NCI-H187 treated with DMSO at 0.1 percent for 48 hours (cell line): ENCODE measurements around the gene DAO.

Experiments
- DNase-seq: peaks from one replicate; lab custom pipeline; 2025; lab: John Stamatoyannopoulos, UW

The DAO gene

DNA sequence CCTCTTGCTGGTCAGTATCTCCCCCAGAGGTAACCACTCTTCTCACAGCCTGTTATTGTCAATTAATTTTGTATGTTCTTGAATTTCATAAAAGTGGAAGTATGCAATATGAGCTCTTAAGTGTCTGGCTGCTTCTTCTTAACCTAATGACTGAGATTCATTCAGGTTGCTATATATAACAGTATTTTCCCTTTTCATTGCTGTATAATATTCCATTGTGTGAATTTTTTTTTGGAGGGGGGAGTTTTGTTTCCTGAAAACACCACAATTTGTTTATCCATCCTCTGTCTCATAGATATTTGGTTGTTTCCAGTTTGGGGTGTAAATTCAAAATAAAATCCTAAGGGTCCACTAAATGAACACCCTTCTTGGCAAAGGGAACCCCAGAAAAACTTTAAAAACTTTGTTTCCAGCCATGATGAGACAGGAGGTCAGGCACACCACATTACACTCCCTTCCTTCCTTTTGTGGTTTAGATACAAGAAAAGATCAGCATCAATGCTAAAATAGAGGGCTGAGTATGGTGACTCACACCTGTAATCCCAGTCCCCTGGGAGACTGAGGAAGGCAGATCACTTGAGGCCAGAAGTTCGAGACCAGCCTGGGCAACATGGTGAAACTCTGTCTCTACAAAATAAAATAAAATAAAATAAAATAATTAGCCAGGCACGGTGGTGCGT lies 4.1 kb upstream of the DAO start:
- DNase-seq = no peak

DNA sequence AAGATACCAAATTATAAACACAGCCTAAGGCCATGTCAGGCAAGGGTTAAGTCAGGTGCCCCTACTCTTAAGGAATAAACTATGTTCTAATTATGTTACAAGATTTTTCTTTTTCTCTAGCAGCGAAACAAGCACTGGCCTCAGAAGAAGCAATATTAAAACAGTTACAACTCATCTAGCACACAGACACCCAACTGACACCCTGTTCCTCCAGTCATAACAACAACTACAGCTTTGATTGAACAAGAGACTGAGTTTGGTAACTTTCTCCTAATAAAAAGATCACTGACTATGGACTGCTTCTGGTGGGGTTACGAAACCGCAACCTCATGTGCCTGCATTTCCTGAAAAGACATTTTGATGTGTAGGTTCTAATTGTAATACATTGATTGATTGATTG lies 3.3 kb upstream of the DAO start:
- no peak for DNase-seq

DNA sequence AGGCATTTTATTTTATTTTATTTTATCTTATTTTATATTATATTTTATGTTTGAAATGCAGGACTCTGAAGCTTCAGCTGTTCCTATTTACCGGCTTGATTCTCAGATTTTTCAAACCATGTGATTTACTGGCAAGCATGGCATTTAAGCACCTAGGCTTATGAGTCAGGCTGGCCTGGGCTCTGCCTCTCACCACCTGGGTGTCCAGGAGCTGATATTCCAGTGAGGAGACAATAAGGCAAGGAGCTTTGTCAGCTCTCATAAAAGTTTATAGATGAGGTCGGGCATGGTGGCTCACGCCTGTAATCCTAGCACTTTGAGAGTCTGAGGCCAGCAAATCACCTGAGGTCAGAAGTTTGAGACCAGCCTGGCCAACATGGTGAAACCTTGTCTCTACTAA lies 2.1 kb downstream of the DAO start:
- no peak for DNase-seq

DNA sequence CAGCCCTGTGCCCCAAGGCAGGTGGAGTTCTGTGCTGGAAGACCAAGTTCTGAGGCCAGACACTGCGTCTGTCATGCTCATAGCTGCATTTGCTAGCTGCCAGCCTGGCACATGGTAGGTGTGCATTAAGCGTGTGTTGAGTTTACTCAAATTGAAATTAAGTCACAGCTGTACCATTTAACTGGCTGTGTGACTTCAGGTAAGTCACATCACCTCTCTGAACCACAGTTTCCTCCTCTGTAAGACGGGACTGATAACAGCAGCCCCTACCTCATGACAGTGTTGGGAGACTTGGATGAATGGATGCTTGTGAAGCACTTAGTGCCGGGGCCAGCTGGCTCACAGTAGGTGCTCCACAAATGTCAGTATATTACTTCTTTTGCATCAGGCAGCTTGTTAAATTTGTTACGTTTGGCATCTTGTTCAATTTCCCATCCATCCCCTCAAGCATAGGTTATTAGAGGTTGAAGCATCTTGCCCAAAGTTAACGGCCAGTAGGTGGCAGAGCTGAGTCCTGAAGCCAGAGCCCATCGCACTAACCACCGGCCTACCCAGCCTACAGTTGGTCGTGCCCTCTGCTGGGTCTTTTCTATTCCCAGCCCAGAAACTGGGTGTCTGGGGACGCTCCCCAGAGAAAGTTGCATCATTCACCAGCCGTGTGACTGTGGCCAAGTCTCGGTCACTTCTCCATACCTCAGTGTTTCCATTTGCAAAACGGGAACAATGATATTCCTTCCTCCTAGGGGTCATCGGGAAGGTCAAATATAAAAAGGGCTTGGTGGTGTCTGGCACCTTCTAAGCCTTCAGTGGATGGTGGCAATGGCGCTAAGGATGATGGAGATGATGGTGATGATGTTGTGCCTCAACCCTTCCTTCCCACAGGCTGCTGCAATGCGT lies 4.5 kb downstream of the DAO start:
- no peak for DNase-seq

DNA sequence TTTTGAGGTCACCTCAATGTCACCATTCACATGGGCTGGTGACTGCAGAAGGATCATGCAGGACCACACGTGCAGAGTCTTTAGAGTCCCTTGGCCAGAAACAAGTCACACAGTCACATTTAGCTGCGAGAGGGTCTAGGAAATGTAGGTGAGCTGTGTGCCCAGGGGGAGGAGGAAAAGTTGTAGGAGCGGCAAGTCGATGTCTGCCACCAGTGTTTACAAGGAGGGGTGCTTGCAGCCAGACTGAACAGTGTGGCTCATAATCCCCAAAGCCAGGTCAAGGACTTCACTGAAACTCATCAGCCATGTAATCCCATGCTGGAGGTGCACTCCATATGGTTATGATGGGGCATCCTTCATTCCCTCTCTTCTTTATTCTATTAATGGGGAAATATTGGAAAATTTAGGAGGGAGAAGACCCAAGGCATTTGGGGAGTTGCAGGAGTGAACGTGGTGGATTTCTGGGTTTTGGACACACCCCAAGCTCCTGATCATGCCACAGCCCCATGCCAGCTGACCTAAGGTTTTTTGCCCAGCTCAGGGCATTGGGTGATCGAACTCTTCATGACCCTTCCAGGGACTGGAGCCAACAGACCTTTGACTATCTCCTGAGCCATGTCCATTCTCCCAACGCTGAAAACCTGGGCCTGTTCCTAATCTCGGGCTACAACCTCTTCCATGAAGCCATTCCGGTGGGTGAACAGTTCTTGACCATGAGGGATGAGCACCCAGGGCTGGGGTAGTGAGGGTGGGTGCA lies 7.2 kb downstream of the DAO start:
- no peak for DNase-seq

DNA sequence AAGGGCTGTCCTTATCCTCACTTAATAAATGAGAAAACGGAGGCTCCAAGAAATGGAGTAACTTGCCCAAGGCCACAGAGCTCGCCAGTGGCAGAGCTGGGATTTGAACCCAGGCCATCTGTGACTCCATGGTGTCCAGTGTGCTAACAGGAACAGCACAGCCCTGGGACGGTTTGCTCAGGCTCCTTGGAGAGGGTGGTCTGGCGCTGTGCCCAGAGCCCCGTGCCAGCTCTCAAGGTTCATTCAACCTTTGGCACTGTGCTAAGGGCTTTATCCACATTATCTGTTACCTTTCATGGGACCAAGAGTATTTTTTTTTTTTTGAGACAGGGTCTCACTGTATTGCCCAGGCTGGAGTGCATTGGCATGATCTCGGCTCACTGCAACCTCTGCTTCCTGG lies 8.1 kb downstream of the DAO start:
- no peak for DNase-seq

DNA sequence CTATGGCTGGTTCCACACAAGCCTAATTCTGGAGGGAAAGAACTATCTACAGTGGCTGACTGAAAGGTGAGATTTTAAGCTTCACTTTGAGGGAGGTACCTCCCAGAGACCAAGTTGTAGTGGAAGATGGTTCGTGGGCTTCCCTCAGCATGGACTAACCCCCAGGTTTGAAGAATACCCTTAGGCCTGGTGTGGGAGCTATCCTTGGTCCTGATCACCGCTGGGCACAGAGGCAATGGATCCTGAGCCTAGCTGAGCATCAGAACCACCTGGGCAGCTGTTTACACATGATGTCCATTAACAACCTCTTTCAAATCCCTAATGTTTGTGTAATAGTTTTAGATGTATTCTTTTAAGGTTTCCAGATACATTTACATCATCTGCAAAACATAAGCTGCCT lies 10.3 kb downstream of the DAO start:
- no peak for DNase-seq

DNA sequence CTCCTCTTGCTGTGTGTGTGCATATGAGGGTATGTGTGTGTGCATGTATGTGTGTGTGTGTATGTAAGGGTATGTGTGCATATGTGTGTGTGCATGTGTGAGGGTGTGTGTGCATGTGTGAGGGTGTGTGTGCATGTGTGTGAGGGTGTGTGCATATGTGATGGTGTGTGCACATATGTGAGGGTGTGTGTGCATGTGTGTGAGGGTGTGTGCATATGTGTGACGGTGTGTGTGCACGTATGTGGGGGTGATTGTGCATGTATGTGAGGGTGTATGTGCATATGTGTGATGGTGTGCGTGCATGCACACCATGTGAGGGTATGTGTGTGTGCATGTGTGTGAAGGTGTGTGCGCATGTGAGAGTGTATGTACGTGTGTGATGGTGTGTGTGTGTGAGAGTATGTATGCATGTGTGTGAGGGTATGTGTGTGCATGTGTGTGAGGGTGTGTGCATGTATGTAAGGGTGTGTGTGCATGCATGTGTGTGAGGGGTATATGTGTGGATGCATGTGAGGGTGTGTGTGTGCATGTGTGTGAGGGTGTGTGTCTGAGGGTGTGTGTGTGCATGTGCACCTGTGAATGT lies 15.4 kb downstream of the DAO start:
- no peak for DNase-seq

DNA sequence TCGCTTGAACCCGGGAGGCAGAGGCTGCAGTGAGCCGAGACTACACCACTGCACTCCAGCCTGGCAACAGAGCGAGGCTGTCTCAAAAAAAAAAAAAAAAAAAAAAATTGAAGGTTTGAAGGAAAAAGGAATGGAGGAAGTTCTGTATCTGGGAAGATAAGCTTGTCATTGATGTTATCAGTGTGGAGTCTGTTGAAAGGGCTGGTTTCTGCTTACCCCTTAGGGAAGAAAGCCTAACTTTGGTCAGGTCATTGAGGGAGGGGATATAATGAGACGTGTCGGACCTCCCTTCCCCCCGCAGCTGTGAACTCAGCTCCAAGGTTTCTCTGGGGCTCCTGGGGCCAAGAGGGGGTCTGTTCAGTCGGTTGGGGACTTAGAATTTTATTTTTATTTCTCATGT lies 16.4 kb downstream of the DAO start:
- DNase-seq = no peak

DNA sequence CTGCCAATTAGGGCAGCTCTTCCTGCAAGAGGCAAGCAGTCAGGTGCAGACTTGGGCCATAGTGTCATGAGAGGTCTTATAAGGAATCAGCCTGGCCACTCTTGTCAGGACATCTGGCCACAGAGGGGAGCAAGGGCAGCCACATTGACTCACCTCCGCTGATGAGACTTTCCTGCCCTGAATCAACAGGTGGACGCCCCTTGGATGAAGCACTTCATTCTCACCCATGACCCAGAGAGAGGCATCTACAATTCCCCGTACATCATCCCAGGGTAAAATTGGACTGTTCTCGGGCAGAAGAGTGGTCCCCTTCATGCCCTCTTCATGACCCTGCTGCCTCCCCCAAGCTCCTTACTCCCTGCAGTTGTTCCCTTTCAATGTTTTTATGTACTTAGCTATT lies 16.9 kb downstream of the DAO start:
- DNase-seq = no peak

DNA sequence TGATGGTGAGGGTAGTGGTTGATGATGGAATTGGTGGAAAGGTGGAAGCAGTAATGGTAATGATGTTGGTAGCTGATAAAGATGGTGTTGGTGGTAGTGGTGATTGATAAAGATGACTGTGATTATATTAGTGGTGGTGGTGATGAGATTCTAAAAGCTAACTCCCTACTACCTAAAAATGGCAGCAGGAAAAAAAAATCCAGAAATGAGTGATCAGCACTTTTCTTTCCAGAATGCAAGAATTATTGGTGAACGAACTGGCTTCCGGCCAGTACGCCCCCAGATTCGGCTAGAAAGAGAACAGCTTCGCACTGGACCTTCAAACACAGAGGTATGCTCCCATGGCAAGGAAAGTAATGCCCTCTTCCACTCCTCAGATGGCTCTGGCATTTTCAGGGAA lies 19.3 kb downstream of the DAO start:
- no peak for DNase-seq

DNA sequence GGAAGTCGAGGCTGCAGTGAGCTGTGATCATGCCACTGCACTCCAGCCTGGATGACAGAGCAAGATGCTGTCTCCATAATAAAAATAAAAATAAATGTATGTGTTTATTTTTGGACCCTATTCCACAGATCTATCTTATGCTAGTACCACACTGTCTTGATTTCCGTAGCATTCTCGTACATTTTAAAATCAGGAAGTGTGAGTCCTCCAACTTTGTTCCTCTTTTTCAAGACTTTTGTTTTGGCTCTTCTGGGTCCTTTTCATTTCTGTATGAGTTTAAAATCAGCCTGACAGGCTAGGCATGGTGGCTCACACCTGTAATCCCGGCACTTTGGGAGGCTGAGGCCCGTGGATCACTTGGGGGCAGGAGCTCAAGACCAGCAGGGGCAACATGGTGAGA lies 25.8 kb downstream of the DAO start:
- DNase-seq = no peak

DNA sequence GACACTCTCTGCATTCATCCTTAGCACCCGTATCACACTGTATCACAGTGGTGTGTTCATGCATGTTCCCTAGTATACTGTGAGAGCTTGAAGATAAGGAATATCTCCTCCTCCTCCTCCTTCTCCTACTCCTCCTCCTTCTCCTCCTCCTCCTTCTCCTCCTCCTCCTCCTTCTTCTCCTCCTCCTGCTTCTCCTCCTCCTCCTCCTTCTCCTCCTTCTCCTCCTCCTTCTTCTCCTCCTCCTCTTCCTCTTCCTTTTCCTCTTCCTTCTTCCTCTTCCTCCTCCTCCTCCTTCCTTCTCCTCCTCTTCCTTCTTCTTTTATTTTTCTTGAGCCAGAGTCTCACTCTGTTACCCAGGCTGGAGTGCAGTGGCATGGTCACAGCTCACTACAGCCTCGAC lies 27.1 kb downstream of the DAO start:
- no peak for DNase-seq

DNA sequence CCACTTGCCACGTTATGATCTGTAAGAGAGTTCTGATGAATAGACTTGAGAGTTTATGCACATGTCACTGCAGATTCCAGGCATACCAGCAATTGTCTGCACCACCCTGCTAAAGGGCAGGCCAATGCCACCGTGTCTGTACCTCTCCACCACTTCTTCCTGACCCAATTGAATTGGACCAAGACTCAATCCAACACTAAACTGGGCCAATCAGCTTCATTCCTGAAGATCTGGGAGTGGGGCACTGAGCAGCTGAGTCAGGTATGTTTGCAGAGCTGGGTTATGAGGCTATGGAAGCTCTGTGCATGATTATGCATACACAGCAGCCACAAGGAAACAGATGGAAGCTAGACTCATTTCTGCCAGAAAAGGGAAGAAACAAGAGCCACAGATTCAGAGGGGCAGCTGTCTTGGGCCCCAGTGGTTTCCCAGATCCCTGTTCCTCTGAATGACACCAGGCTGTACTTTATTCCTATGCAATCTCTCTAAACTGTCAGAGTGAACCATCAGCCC lies 28.0 kb downstream of the DAO start:
- no peak for DNase-seq

DNA sequence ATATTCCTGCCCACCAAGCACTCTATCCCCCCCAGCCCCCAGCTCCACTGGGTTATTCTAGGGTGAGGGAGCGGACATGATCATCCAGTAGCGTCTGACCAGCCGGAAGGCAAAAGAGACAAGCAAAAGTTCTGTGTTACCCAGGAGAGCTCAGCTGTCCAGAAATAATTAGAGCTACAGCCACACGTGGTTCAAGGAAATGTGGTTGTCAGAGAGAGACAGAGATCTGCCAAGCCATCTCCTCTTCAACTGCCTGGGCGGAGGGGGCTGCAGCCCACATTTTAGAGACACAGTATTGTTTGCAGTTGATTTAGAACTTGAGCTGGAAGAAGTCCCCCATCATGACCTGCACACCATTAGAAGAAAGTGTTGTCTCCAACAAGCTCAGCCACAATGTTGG lies 30.4 kb downstream of the DAO start:
- no peak for DNase-seq

DNA sequence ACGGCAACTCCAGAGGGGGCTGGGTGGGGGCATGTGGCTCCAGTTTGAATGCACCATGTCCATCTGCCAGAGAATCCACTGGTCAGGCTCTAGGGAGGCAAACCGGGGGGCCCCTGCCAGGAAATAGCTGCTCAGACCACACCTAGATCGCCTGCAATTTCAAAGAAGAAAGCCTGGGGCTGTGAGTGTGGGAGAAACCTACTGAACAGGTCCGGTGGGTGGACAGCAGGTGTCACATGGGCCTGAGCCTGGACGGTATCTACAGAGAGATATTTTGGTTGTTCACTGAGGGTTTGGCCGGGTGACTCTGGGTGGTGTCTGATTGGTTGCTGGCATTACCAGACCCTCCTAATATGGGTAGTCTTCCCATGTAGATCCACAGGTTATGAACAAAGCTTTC lies 32.0 kb downstream of the DAO start:
- DNase-seq = no peak

DNA sequence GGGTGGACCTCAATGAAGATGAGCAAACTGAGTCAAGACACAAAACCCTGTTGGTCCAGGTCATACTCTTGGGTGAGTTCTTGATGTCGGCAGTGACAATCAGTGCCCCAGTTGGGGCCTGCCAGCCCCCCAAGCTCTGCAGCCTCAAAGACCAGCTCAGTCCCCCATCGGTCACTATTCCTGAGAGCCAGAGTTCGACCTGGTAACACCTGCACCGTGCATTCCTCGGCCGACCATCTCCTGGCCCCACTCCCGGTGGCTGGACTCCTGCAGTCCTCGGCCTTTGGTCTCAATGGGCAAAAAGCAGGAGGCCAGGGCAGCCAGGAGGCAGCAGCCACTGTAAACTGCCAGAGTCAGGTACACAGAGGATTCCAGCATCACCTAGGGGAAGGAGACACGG lies 32.5 kb downstream of the DAO start:
- DNase-seq = no peak

DNA sequence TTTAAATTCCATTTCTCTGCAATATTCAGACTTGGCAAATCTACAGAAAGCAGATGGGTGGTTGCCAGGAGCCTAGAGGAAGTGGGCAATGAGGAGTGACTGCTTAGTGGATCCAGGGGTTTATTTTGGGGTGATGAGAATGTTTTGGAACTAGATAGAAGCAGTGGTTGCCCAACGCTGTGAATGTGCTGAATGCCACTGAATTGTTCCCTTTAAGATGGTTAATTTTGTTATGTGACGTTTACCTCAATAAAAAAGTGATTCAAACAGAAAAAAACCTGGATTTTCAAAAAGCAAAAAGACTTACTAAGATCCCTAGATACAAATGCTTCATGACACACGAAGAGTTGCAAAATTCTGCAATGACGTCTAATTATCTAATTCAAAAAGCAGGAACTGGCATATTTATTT lies 34.2 kb downstream of the DAO start:
- no peak for DNase-seq

DNA sequence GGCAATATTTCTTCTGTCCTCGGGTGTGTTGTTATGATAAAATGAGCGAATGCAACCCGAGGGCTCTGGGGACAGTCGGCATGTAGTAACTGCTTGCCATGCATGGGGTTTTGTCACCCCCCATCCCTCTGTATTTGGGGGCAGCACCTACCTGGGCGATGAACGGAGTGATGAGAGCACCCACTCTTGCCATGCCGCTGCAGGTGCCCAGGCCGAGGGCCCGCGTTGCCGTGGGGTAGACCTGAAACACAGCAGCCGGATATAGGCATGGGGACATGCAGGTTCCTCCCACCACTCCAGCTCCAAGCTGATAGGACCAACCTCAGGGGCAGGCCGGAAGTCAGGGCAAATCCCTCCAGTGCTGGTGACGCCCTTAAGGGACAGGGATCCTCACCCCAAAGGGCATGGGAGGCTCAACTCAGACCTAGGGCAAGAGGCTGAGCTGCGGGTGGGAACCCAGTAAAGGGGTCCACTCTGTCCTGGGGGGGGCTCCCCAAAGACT lies 35.8 kb downstream of the DAO start:
- no peak for DNase-seq

DNA sequence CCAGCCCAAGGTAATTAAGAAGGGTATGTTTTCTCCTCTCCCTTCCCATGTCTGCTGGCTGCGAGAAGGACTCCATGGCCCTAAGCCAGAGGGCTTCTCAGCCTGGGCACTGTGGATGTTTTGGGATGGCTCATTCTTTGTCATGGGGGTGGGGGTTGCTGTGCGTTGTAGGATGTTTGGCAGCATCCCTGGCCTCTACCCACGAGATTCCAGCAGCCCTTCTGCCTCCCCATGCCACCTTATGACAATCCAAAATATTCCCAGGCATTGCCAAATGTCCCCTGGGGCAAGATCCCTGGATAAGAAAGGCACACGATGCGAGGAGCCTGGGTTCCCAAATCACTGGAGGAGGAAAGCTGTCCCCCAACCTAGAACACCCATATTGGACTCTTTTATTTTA lies 36.4 kb downstream of the DAO start:
- no peak for DNase-seq

DNA sequence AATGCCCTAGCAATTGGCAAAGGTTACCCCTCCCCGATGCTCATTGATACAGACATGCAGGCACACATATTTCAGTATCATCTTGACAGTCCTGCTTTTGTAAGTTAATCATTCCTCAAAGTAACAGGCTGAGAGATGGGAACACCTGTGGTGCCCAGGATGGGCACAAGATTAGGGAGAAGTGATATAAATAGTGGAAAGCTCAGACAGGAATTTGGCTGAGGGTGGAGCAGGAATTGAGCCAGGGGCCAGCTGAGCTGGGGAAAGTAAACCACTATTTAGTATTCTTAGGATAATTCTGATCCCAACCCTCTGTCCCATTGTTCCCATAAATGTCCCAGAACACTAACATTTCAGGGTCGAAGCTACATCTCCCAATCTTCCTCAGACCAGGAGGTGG lies 38.3 kb downstream of the DAO start:
- no peak for DNase-seq

DNA sequence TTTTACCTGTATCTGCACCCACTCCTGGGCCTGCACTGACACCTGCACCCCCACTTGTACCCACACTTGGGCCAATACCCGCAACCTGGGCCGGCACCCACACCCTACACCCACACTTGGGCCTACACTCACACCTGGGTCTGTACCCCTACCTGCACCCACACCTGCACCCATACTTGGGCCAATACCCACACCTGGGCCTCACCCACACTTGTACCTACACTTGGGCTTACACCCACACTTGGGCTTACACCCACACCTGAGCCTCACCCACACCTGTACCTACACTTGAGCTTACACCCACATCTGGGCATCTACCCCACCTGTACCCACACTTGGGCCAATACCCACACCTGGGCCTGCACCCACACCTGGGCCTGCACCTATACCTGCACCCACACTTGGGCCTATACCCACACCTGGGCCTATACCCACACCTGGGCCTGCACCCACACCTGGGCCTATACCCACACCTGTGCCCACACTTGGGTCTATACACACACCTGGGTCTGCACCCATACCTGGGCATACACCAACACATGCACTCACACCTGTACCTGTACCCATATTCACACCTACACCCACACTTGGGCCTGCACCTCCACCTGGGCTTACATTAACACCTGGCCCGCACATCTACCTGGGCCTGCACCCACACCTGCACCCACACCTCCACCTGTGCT lies 39.2 kb downstream of the DAO start:
- no peak for DNase-seq
